OCI-LY1 (cell line): ENCODE results near the gene CDH8.

Experiments used
- H2AFZ ChIP-seq: fragments of 200-600 bp; sonication (generic), shearing (Covaris generic); 2 replicates; pipeline ENCODE4 v1.6.0; 2014; ENCODE audit warnings: antibody characterized with exemption, mild to moderate bottlenecking, low read length
- H3F3A ChIP-seq: fragments of 200-600 bp; sonication (generic), shearing (Covaris generic); 2 replicates; pipeline ENCODE4 v1.6.0; 2014; ENCODE audit warnings: mild to moderate bottlenecking, antibody characterized with exemption, low read length, moderate library complexity; ENCODE audit not compliant: insufficient read depth
- H3K27ac ChIP-seq: fragments of 200-600 bp; sonication (generic); 2 replicates; pipeline ENCODE4 v1.5.1; 2014; ENCODE audit warnings: low read length, mixed run types, mild to moderate bottlenecking, low read depth; ENCODE audit not compliant: poor library complexity, severe bottlenecking
- H3K27me3 ChIP-seq: fragments of 200-600 bp; sonication (generic); 2 replicates; pipeline ENCODE4 v1.6.0; 2014; ENCODE audit warnings: antibody characterized with exemption, mild to moderate bottlenecking, low read length, moderate library complexity; ENCODE audit not compliant: insufficient read depth
- H3K36me3 ChIP-seq: fragments of 200-600 bp; sonication (generic); 2 replicates; pipeline ENCODE4 v1.6.1; 2014; ENCODE audit warnings: mild to moderate bottlenecking, antibody characterized with exemption, low read length, moderate library complexity, mixed read lengths; ENCODE audit not compliant: insufficient read depth
- H3K4me1 ChIP-seq: fragments of 200-600 bp; sonication (generic); 2 replicates; pipeline ENCODE4 v1.5.1; 2014; ENCODE audit warnings: mild to moderate bottlenecking, low read length, moderate library complexity; ENCODE audit not compliant: insufficient read depth, severe bottlenecking
- H3K4me2 ChIP-seq: fragments of 200-600 bp; sonication (generic), shearing (Covaris generic); 2 replicates; pipeline ENCODE4 v1.6.1; 2014; ENCODE audit warnings: low read length
- H3K4me3 ChIP-seq: fragments of 200-600 bp; sonication (generic); 2 replicates; pipeline ENCODE4 v1.5.1; 2014; ENCODE audit warnings: low read length, low read depth, mild to moderate bottlenecking, mixed read lengths; ENCODE audit not compliant: poor library complexity, severe bottlenecking
- H3K79me2 ChIP-seq: fragments of 200-600 bp; shearing (Covaris generic); 2 replicates; pipeline ENCODE4 v1.6.1; 2016; ENCODE audit warnings: mixed run types, low read length, mixed read lengths; ENCODE audit not compliant: insufficient read depth
- H3K9ac ChIP-seq: fragments of 200-600 bp; sonication (generic), shearing (Covaris generic); 2 replicates; pipeline ENCODE4 v1.6.1; 2014; ENCODE audit warnings: mild to moderate bottlenecking, low read length, mixed read lengths
- H3K9me2 ChIP-seq: fragments of 200-600 bp; sonication (generic), shearing (Covaris generic); 2 replicates; pipeline ENCODE4 v1.6.1; 2014; ENCODE audit warnings: low read depth, mild to moderate bottlenecking, low read length, mixed read lengths
- H3K9me3 ChIP-seq: fragments of 200-600 bp; shearing (Covaris generic); 2 replicates; pipeline ENCODE4 v1.6.1; 2014; ENCODE audit warnings: low read length, mixed read lengths
- H4K20me1 ChIP-seq: fragments of 200-600 bp; sonication (generic), shearing (Covaris generic); 2 replicates; pipeline ENCODE4 v1.6.0; 2016; ENCODE audit warnings: mild to moderate bottlenecking, low read length; ENCODE audit not compliant: insufficient read depth
- EZH2 ChIP-seq: fragments of 200-600 bp; sonication (generic), shearing (Covaris generic); IDR thresholded peaks from 2 replicates; pipeline ENCODE4 v1.8.0; 2017; ENCODE audit warnings: borderline replicate concordance, mixed run types, mild to moderate bottlenecking, antibody characterized with exemption, low read length, moderate library complexity, mixed read lengths
- TF ChIP-seq, protein P1 (sequence below): fragments of 200-600 bp; sonication (generic), shearing (Covaris generic); IDR thresholded peaks from 2 replicates; pipeline ENCODE4 v1.5.1; 2017; ENCODE audit warnings: mild to moderate bottlenecking, antibody characterized with exemption, low read length, moderate library complexity, mixed read lengths

The CDH8 gene

DNA sequence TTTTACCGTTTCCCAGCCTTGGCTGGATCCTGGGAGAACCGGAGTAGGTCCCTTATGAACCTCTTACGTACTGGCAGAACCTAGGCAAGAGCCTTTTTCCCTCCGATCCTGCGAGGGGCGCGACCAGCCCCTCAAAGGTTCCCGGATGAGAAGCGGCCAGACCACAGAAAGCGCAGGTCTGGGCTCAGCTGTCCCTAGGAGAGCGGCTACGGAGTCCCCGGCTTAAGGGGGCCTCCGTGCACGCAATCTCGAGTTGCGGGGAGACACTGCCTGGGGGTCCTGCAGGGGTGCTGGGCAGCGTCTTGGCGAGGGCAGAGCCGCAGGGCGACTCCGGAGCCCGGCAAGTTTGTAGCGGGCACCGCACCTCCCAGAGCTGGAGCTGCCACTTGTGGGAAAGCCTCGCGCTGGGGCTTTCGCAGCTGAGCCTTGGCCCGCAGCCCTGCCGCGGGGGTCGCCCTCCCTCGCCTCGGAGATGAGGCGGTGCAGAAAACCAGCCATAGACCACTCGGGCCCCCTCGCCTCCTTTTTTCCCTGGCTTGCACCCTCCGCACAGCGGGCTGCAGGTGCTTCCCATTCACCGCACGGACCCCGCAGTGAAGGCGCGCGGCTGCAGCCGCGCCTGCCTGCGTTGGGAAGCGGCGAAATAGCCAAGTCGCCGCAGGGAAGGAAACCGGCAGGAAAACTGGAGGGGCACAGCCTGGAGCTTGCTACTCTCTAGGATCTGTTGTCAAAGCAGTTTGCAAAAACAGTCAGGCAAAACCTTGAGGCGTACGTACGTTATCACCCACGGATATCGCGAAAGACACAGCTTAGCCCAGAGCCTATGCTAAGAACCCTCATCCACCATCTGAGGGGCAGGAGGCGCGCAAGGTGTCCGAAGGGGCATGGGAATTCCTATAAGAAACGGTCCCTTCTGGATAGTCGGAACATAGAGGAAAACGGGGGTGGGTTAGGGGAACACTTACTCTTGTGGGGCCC lies 834 bp downstream of the CDH8 start:
- H3K27me3 ChIP-seq: no peaks in the 10 kb centered on the region
- H3F3A ChIP-seq: no peaks in the 10 kb centered on the region
- H3K79me2 ChIP-seq: no peaks in the 10 kb centered on the region
- H3K9ac ChIP-seq: no peak overlapping the region
- H3K4me2 ChIP-seq: no peak overlapping the region
- TF ChIP-seq, protein P1, sequence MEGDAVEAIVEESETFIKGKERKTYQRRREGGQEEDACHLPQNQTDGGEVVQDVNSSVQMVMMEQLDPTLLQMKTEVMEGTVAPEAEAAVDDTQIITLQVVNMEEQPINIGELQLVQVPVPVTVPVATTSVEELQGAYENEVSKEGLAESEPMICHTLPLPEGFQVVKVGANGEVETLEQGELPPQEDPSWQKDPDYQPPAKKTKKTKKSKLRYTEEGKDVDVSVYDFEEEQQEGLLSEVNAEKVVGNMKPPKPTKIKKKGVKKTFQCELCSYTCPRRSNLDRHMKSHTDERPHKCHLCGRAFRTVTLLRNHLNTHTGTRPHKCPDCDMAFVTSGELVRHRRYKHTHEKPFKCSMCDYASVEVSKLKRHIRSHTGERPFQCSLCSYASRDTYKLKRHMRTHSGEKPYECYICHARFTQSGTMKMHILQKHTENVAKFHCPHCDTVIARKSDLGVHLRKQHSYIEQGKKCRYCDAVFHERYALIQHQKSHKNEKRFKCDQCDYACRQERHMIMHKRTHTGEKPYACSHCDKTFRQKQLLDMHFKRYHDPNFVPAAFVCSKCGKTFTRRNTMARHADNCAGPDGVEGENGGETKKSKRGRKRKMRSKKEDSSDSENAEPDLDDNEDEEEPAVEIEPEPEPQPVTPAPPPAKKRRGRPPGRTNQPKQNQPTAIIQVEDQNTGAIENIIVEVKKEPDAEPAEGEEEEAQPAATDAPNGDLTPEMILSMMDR: no peak
- TF ChIP-seq EZH2: no peak
- no peaks in the 10 kb centered on the region for H3K36me3 ChIP-seq
- H3K9me2 ChIP-seq: no peaks in the 10 kb centered on the region
- no peaks in the 10 kb centered on the region for H3K4me1 ChIP-seq
- H2AFZ ChIP-seq: no peak overlapping the region
- no peaks in the 10 kb centered on the region for H4K20me1 ChIP-seq
- H3K27ac ChIP-seq: no peak overlapping the region
- no peak overlapping the region for H3K4me3 ChIP-seq
- H3K9me3 ChIP-seq: no peaks in the 10 kb centered on the region

DNA sequence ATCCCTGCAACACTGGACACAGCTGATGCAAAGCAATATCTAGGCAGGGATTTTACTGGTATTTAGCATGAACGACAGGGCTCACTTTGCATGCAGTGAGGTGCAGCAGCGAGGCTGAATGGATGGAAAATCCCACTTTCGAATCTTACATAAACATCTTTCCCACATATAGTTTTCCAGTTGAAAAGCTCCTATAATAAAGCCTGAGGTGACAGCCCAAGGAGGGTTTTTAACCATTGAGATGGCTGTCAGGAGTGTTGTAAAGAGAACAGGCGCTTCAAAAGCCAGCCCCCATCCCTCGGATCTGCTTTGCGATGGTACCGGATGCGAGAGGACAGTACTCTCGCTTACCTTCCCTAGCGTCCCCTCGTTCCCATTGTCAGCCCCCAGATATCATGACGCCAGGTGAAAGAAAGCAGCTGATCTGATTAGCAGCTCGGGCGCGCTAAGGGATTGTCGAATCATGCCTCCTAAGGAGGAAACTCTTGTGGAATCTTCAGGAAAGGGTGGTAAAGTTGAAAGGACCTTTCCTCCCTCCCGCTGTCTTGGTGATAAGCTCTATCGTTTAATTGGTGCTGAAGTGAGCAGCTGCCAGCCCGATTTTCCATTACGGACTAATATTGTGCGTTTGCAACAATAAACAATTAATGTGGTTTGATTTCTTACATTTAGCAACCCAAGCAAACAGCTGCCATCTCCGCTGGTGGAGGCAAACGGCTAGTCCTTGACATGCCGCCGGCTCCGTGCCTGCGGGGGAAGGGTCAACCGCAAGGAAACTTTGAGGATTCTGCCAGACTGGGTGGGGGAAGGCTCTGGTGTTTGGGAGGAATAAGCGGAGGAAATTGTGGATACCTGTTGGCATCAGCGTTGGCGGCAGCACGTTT lies 1.8 kb downstream of the CDH8 start:
- Histone ChIP-seq H3K9ac (no peak overlapping the region), H4K20me1 (no peaks in the 10 kb centered on the region), H3K4me2 (no peak overlapping the region), H3K79me2 (no peaks in the 10 kb centered on the region), H3F3A (no peaks in the 10 kb centered on the region), H3K36me3 (no peaks in the 10 kb centered on the region), H3K9me3 (no peaks in the 10 kb centered on the region), H3K9me2 (no peaks in the 10 kb centered on the region), H3K4me1 (no peaks in the 10 kb centered on the region), H3K4me3 (no peak overlapping the region), H3K27ac (no peak overlapping the region), H3K27me3 (no peaks in the 10 kb centered on the region), H2AFZ (no peak overlapping the region)
- TF ChIP-seq EZH2: no peak
- TF ChIP-seq, protein P1: no peak

GRCh38 chr16:62033065-62033464 lies 3.2 kb downstream of the CDH8 start:
- Histone ChIP-seq H3K4me1 (no peaks in the 10 kb centered on the region), H3K27ac (no peak overlapping the region), H3K4me2 (no peak overlapping the region), H3K79me2 (no peaks in the 10 kb centered on the region), H3K36me3 (no peaks in the 10 kb centered on the region), H3K9me2 (no peaks in the 10 kb centered on the region), H2AFZ (no peak overlapping the region), H3K27me3 (no peaks in the 10 kb centered on the region), H4K20me1 (no peaks in the 10 kb centered on the region), H3F3A (no peaks in the 10 kb centered on the region), H3K4me3 (no peak overlapping the region), H3K9ac (no peak overlapping the region), H3K9me3 (no peaks in the 10 kb centered on the region)
- no peak for TF ChIP-seq EZH2
- TF ChIP-seq, protein P1: no peak
